Small intestine (tissue), 7 donors: ENCODE results near the gene PKNOX2. TPM values are rescaled to one million over a fixed set of nuclear protein-coding genes. Genes with fewer than 3 reads are reported as not detected.

Source experiments
- DNase-seq, 2 donors: peaks; one replicate each; pipeline versions ENCODE4 v3.0.0 to v3.0.0-alpha.2; 2013
- FAIRE-seq: peaks from 2 replicates; lab custom pipeline; 2012; peaks lifted over from hg19 to GRCh38; lab: Jason Lieb, UNC
- H3K27ac ChIP-seq, 3 donors: one replicate each; pipeline ENCODE4 v1.5.1; 2013; ENCODE audit warnings: low read length in 2 of 3, mild to moderate bottlenecking in 2 of 3, control low read depth in 1 of 3, inconsistent platforms in 1 of 3, low read depth in 1 of 3, moderate library complexity in 1 of 3
- H3K27me3 ChIP-seq, 3 donors: one replicate each; pipeline ENCODE4 v1.6.1; 2013; ENCODE audit warnings: low read length in 3 of 3, inconsistent platforms in 1 of 3; ENCODE audit not compliant: control insufficient read depth in 3 of 3, insufficient read depth in 3 of 3
- H3K36me3 ChIP-seq, 3 donors: one replicate each; pipeline ENCODE4 v1.6.1; 2013; ENCODE audit warnings: low read length in 3 of 3, inconsistent platforms in 1 of 3, low read depth in 1 of 3, mild to moderate bottlenecking in 1 of 3, moderate library complexity in 1 of 3; ENCODE audit not compliant: control insufficient read depth in 3 of 3, insufficient read depth in 2 of 3
- H3K4me1 ChIP-seq, 3 donors: one replicate each; pipeline ENCODE4 v1.6.1; 2013; ENCODE audit warnings: low read length in 2 of 3, inconsistent platforms in 1 of 3, low read depth in 1 of 3, mild to moderate bottlenecking in 1 of 3, moderate library complexity in 1 of 3; ENCODE audit not compliant: control insufficient read depth in 3 of 3, insufficient read depth in 2 of 3
- H3K4me3 ChIP-seq, 3 donors: one replicate each; pipeline ENCODE4 v1.5.1; 2013; ENCODE audit warnings: low read length in 3 of 3, control low read depth in 1 of 3, inconsistent platforms in 1 of 3, low read depth in 1 of 3, mild to moderate bottlenecking in 1 of 3, moderate library complexity in 1 of 3
- H3K9me3 ChIP-seq, 2 donors: one replicate each; pipeline ENCODE4 v1.6.1; 2013; ENCODE audit warnings: low read depth in 1 of 2, low read length in 1 of 2; ENCODE audit not compliant: control insufficient read depth in 2 of 2, insufficient read depth in 1 of 2
- WGBS, 3 donors: extraction: QIAGEN DNeasy Blood & Tissue Kit; methylation state at CpG; one replicate each; pipeline ENCODE4 v1.1.7; 2013; 5-methylcytosine and 5-hydroxymethylcytosine counted together
- polyA plus RNA-seq, 4 donors: library from polyadenylated mRNA; stranded (reverse) in 3 of 4; unstranded in 1 of 4; fragments of 200-250 nt in 3 of 4; fragments of 120-200 nt in 1 of 4; gene quantifications; one replicate each; pipeline versions ENCODE4 v1.2.1 to v1.2.3, GENCODE V29; 2013
- donor health status: healthy with polysubstance abuse.
- donor health status: control.
- donor health status: control.
- donor health status: Bipolar disorder and iron deficiency.
- donor health status: healthy.

The PKNOX2 gene
- polyA plus RNA-seq, 4 donors = 1.1 to 2.5 (median 1.2) TPM; not detected in 1

- Histone ChIP-seq H3K4me1 (no peaks in the 10 kb centered on the region), H3K27ac (no peak overlapping the region), H3K9me3 (no peaks in the 10 kb centered on the region), H3K4me3 (no peak overlapping the region), H3K36me3 (no peaks in the 10 kb centered on the region), H3K27me3 (peaks cover 0 to 3% (median 2%) of the 10 kb centered on the region in 3 donors)
- no peak for DNase-seq
- FAIRE-seq = no peak
- WGBS, 3 donors = 87 to 94% (median 90%) methylated on average over 6 of the region's 6 CpGs
These were observed 107.0 kb downstream of the PKNOX2 start for GRCh38 chr11:125271483-125272091.

GRCh38 chr11:125272092-125272491 lies 107.5 kb downstream of the PKNOX2 start:
- DNase-seq = no peak
- H3K36me3 ChIP-seq = no peaks in the 10 kb centered on the region
- peaks cover 0 to 3% (median 2%) of the 10 kb centered on the region in 3 donors for H3K27me3 ChIP-seq
- H3K9me3 ChIP-seq = no peaks in the 10 kb centered on the region
- 67 to 80% (median 68%) methylated on average over 3 of the region's 3 CpGs for WGBS, 3 donors
- FAIRE-seq = no peak
- H3K27ac ChIP-seq = no peak overlapping the region
- no peak overlapping the region for H3K4me3 ChIP-seq
- no peaks in the 10 kb centered on the region for H3K4me1 ChIP-seq

- no peak for FAIRE-seq
- no peak for DNase-seq
These were observed 108.3 kb downstream of the PKNOX2 start for GRCh38 chr11:125272821-125273220.

GRCh38 chr11:125273519-125274000 lies 109.0 kb downstream of the PKNOX2 start:
- no peak for FAIRE-seq

More at GRCh38 chr11:125272821-125273220, 108.3 kb downstream of the PKNOX2 start:
- Histone ChIP-seq H3K9me3 (no peaks in the 10 kb centered on the region), H3K36me3 (no peaks in the 10 kb centered on the region), H3K4me3 (no peak overlapping the region), H3K27ac (no peak overlapping the region), H3K27me3 (peaks cover 0 to 3% (median 2%) of the 10 kb centered on the region in 3 donors), H3K4me1 (no peaks in the 10 kb centered on the region)
- 70 to 74% (median 72%) methylated on average over 10 of the region's 10 CpGs for WGBS, 3 donors

DNA sequence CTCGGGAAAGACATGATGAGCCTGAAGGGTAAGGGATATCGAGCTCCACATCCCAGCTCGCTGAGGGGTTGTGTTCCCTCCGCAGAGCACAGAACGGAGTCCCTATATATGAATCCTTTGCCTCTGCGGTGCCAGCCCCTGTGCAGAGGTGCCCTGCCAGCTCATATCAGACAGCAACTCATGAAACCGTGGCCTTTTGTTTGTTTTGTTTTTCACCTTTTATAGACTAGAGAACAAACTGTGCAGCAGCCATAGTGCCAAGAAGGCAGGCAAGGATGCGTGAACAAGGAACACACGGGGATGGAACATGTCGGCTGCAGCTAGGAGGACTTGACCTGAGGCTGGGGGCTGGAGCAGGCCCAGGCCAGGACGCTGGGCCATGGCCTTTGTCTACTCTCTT lies 109.8 kb downstream of the PKNOX2 start:
- H3K4me3 ChIP-seq = no peak overlapping the region
- WGBS, 3 donors = 82 to 83% (median 82%) methylated on average over 11 of the region's 11 CpGs
- H3K27me3 ChIP-seq = peaks cover 0 to 3% (median 2%) of the 10 kb centered on the region in 3 donors
- no peaks in the 10 kb centered on the region for H3K36me3 ChIP-seq
- H3K27ac ChIP-seq = no peak overlapping the region
- DNase-seq (no peak), FAIRE-seq (no peak)
- H3K9me3 ChIP-seq = no peaks in the 10 kb centered on the region
- H3K4me1 ChIP-seq = no peaks in the 10 kb centered on the region

More at GRCh38 chr11:125273519-125274000, 109.0 kb downstream of the PKNOX2 start:
- no peak for DNase-seq
- Histone ChIP-seq H3K4me3 (no peak overlapping the region), H3K27ac (no peak overlapping the region), H3K27me3 (peaks cover 0 to 3% (median 2%) of the 10 kb centered on the region in 3 donors), H3K36me3 (no peaks in the 10 kb centered on the region), H3K9me3 (no peaks in the 10 kb centered on the region), H3K4me1 (no peaks in the 10 kb centered on the region)
- 62 to 78% (median 66%) methylated on average over 5 of the region's 5 CpGs for WGBS, 3 donors

- Histone ChIP-seq H3K36me3 (no peaks in the 10 kb centered on the region), H3K27me3 (peaks cover 0 to 3% (median 2%) of the 10 kb centered on the region in 3 donors), H3K27ac (no peak overlapping the region), H3K4me1 (no peaks in the 10 kb centered on the region), H3K9me3 (no peaks in the 10 kb centered on the region), H3K4me3 (no peak overlapping the region)
- FAIRE-seq (no peak), DNase-seq (no peak)
- WGBS, 3 donors = 68 to 84% (median 71%) methylated on average over 4 of the region's 4 CpGs
These were observed 110.2 kb downstream of the PKNOX2 start for GRCh38 chr11:125274774-125275173.

DNA sequence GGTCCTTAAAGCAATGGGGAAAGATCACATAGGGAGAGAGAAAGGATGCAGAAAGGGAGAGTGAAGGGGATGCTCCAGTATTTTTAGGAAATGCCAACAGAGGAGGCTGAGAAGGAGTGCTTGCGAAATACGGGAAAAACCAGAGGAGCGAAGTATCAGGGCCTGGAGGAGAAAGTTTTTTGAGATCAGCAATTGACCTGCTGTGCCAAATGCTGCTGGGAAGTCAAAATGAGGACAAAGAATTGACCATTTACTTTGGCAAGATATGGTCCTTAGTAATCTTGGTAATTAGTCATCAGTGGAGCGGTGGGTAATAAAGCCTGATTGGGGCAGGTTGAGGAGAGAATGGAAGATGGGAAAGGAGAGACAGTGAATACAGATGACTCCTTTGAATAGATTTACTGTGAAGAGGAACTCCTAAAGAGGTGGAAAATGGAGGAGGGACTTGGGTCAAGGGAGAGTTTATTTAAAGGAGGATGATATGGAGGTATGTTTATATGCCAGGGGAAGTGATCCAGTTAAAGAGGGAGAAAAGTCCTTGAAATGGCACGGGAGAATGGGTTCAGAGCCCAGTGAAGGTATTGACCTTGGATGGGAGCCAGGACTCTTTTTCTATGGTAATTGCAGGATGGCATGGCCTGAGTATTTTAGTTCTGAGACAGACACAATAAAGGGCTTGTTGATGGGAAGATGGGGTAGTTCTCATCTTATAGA lies 111.5 kb downstream of the PKNOX2 start:
- 55 to 62% (median 59%) methylated on average over 5 of the region's 5 CpGs for WGBS, 3 donors
- no peak for DNase-seq
- H3K4me1 ChIP-seq = no peaks in the 10 kb centered on the region
- FAIRE-seq = no peak
- H3K4me3 ChIP-seq = no peak overlapping the region
- no peak overlapping the region for H3K27ac ChIP-seq
- H3K9me3 ChIP-seq = no peaks in the 10 kb centered on the region
- no peaks in the 10 kb centered on the region for H3K36me3 ChIP-seq
- peaks cover 0 to 3% (median 2%) of the 10 kb centered on the region in 3 donors for H3K27me3 ChIP-seq

- Histone ChIP-seq H3K27ac (no peak overlapping the region), H3K9me3 (no peaks in the 10 kb centered on the region), H3K4me3 (no peak overlapping the region), H3K4me1 (no peaks in the 10 kb centered on the region), H3K27me3 (peaks cover 0 to 3% (median 2%) of the 10 kb centered on the region in 3 donors), H3K36me3 (no peaks in the 10 kb centered on the region)
- FAIRE-seq (no peak), DNase-seq (no peak)
These were observed 112.0 kb downstream of the PKNOX2 start for GRCh38 chr11:125276619-125276976.
